Measurements from ENCODE around the gene GOLGA8Q. TPM values are rescaled to one million over a fixed set of nuclear protein-coding genes. Genes with fewer than 3 reads are reported as not detected.
"Not testable (repeated sequence)": the region's sequence is repeated elsewhere in the genome, so short reads cannot be mapped to it uniquely, and the experiment has no call there.

The GOLGA8Q gene, protein sequence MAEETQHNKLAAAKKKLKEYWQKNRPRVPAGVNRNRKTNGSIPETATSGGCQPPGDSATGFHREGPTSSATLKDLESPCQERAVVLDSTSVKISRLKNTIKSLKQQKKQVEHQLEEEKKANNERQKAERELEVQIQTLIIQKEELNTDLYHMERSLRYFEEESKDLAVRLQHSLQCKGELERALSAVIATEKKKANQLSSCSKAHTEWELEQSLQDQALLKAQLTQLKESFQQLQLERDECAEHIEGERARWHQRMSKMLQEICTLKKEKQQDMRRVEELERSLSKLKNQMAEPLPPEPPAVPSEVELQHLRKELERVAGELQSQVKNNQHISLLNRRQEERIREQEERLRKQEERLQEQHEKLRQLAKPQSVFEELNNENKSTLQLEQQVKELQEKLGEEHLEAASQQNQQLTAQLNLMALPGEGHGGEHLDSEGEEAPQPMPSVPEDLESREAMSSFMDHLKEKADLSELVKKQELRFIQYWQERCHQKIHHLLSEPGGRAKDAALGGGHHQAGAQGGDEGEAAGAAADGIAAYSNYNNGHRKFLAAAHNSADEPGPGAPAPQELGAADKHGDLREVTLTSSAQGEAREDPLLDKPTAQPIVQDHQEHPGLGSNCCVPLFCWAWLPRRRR
- not detected in 2 replicates for total RNA-seq (2014; rRNA removed; shearing (Covaris generic); ENCODE audit: low replicate concordance)

DNA sequence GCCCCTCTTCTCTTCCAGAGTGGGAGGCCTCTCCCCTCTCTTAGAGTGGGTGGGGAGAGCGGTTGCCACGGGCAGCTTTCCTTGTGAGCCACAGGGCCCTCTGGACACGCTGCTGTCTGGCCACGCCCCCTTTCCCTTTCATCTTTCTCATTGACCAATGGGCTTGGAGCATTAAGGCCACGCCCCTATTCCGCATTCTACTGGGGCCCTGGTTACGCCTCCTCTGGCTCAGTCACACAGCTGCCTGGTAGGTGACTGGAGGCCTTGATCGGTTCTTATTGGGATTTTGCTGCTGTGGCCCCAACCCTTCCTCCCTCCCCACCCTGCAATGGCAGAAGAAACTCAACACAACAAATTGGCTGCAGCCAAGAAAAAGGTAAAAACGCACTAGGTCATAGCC is at the start of gene GOLGA8Q:
Gene GOLGA8Q (plus strand): TSS at position 301 of the 400 bp plus-strand sequence. CDS start 28 bp downstream, at position 329.
- H3K36me3 ChIP-seq (ENCODE audit: insufficient read depth, low read length); H3K9me3 ChIP-seq (ENCODE audit: low read length); H3K79me2 ChIP-seq (ENCODE audit: low read length); H3K4me1 ChIP-seq (ENCODE audit: low read length); H3K27ac ChIP-seq (ENCODE audit: low read length); H3K9ac ChIP-seq (ENCODE audit: low read length); H4K20me1 ChIP-seq (ENCODE audit: insufficient read depth, low read depth, low read length); H3K27me3 ChIP-seq (ENCODE audit: low read length); H3K4me2 ChIP-seq (ENCODE audit: low read depth, low read length, poor library complexity, severe bottlenecking); H2AFZ ChIP-seq (ENCODE audit: low read length); H3K4me3 ChIP-seq (ENCODE audit: low read length); DNase-seq; H3K9me2 ChIP-seq (replicated peaks; ENCODE audit: insufficient read depth, low read length): not testable (repeated sequence)

DNA sequence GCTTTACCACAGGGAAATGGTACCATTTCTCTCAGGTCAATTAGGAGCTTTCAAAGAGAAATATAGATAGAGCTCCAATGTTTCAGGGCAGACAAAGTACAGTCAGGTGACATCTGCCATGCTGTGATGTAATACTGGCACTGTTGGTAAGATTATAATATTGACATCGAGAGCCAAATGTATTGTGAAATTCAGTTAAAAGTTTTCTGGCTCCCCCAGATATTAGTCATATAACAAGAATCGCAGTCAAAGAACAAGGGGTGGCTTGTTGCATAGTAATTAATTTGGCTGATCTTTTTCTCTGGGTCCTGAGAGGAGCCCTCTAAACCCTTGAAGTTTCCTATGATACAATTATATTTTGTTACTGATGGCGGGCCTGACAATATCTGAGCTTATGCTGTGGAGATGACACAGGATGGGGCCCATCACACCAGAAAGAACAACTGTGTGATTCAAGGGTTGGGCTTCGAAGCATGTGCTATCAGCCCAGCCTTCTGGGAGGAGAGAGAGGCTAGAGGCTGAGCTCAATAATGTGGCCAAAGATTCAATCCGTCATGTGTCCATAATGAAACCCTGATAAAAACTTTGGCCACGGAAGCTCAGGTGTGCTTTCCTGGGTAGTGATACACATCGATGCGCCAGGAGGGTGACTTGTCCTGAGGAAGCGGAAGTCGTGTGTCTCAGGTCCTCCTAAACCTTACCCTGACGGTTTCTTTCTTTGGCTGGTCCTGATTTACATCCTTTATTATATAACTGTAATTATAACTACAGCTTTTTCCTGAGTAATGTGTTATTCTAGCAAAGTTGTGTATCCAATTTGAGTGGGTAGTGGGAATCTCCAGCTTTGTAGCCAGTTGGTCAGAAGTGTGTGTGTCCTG is 48.7 kb upstream of the GOLGA8Q start:
- H4K20me1 ChIP-seq (ENCODE audit: insufficient read depth, low read depth, low read length); H3K9ac ChIP-seq (ENCODE audit: low read length); H3K9me3 ChIP-seq (ENCODE audit: low read length); H3K36me3 ChIP-seq (ENCODE audit: insufficient read depth, low read length); H3K4me1 ChIP-seq (ENCODE audit: low read length); H2AFZ ChIP-seq (ENCODE audit: low read length); H3K4me3 ChIP-seq (ENCODE audit: low read length); H3K4me2 ChIP-seq (ENCODE audit: low read depth, low read length, poor library complexity, severe bottlenecking); DNase-seq; H3K27me3 ChIP-seq (ENCODE audit: low read length); H3K9me2 ChIP-seq (replicated peaks; ENCODE audit: insufficient read depth, low read length); H3K79me2 ChIP-seq (ENCODE audit: low read length); H3K27ac ChIP-seq (ENCODE audit: low read length): not testable (repeated sequence)

DNA sequence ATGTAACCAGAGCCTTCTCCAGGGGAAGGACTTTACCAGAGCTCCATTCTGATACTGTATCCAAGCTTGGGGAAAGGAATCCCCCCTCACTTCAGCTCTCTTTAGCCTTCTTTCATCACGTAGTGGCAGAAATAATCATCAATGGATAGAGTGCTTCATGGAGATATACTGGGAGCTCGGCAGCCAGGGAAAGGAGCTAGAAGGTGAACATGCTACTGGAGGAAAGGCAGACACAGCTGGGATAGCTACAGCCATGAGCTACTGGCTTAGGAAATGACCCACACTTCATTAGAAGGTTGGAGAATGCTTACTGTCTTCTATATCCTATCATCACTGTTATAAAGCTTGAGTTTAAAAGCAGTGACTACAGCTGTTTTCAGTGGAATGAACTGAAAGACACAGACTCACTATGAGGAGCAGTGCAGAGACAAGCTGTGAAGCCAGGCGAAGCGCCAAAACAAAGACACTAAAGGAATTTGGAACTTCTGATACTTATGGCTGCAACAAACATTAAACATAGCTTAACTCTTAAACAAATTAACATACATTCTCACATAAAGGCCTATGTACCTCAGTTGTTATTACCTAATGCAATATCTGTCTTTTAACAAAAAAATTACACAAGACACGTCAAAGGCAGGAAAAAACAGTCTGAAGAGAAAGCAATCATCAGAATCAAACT is 47.5 kb upstream of the GOLGA8Q start:
- H3K27me3 ChIP-seq (ENCODE audit: low read length); H3K9me2 ChIP-seq (replicated peaks; ENCODE audit: insufficient read depth, low read length); H3K4me1 ChIP-seq (ENCODE audit: low read length); H3K4me3 ChIP-seq (ENCODE audit: low read length); H3K36me3 ChIP-seq (ENCODE audit: insufficient read depth, low read length); H3K9ac ChIP-seq (ENCODE audit: low read length); H2AFZ ChIP-seq (ENCODE audit: low read length); H3K9me3 ChIP-seq (ENCODE audit: low read length); H3K27ac ChIP-seq (ENCODE audit: low read length); H4K20me1 ChIP-seq (ENCODE audit: insufficient read depth, low read depth, low read length); H3K4me2 ChIP-seq (ENCODE audit: low read depth, low read length, poor library complexity, severe bottlenecking); H3K79me2 ChIP-seq (ENCODE audit: low read length): not testable (repeated sequence)
- DNase-seq: peak; percentile 16

DNA sequence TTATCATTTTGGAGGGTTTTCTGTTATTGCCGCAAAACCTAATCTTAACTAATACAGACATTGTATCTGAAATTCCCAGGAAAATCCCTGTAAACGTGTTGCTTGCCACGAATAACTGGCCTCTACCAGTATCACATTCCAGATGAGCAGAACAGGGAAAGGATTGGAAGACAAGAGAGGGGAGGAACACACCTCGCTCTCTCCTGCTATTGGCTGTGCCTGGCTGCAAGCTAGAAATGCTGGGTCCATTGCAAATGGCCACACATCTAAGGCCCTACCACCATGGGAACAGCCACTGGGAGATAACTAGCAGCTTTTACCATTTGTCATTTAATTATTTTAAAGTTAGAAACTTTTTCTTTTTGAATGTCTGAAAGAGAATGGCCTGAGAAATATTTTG is 37.3 kb upstream of the GOLGA8Q start:
- H3K27me3 ChIP-seq (ENCODE audit: low read length); H3K9me3 ChIP-seq (ENCODE audit: low read length); H3K4me3 ChIP-seq (ENCODE audit: low read length); H3K36me3 ChIP-seq (ENCODE audit: insufficient read depth, low read length); DNase-seq; H2AFZ ChIP-seq (ENCODE audit: low read length); H3K4me2 ChIP-seq (ENCODE audit: low read depth, low read length, poor library complexity, severe bottlenecking); H3K79me2 ChIP-seq (ENCODE audit: low read length); H3K4me1 ChIP-seq (ENCODE audit: low read length); H3K9me2 ChIP-seq (replicated peaks; ENCODE audit: insufficient read depth, low read length); H3K27ac ChIP-seq (ENCODE audit: low read length); H3K9ac ChIP-seq (ENCODE audit: low read length); H4K20me1 ChIP-seq (ENCODE audit: insufficient read depth, low read depth, low read length): not testable (repeated sequence)

DNA sequence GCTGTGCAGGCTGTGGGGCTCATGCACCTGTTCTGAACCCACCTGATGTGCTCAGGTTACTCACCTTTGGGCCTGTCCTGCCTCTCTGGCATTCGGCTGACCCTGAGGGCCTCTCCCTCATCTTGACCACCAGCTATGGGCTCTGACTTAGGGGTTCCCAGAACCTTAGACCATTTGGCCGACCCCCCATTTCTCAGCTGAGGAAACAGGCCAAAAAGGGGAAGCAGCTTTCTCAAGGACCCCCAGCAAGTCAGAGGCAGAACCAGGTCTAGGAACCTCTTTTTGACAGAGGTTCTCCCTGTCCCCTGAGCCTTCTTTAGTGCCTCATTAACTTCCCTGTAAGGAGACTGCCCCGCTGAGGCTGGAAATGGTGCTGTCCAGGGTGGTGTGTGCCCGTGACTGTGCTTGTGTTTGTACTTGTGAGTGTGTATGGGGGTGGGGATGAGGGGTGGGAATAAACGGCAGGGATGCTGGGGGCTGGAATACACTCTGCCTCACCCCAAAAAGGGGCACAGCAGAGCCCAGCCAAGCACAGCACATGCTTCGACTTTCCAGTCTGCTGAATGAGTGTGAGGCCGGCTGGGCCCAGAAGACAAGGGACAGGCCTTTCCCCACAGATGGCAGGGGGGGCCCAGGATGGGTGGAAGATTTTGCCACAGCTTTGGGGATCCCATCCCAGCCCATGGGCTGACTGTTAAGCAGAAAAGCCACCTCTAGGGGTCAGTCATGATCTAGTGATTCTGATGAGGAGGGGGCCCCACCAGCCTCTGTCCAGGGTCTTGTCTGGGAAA is 28.2 kb upstream of the GOLGA8Q start:
- H3K4me2 ChIP-seq (ENCODE audit: low read depth, low read length, poor library complexity, severe bottlenecking); H3K9ac ChIP-seq (ENCODE audit: low read length); H3K9me3 ChIP-seq (ENCODE audit: low read length); H3K79me2 ChIP-seq (ENCODE audit: low read length); H2AFZ ChIP-seq (ENCODE audit: low read length); H3K4me1 ChIP-seq (ENCODE audit: low read length); DNase-seq; H3K27ac ChIP-seq (ENCODE audit: low read length); H3K4me3 ChIP-seq (ENCODE audit: low read length); H3K36me3 ChIP-seq (ENCODE audit: insufficient read depth, low read length); H4K20me1 ChIP-seq (ENCODE audit: insufficient read depth, low read depth, low read length); H3K27me3 ChIP-seq (ENCODE audit: low read length); H3K9me2 ChIP-seq (replicated peaks; ENCODE audit: insufficient read depth, low read length): not testable (repeated sequence)

DNA sequence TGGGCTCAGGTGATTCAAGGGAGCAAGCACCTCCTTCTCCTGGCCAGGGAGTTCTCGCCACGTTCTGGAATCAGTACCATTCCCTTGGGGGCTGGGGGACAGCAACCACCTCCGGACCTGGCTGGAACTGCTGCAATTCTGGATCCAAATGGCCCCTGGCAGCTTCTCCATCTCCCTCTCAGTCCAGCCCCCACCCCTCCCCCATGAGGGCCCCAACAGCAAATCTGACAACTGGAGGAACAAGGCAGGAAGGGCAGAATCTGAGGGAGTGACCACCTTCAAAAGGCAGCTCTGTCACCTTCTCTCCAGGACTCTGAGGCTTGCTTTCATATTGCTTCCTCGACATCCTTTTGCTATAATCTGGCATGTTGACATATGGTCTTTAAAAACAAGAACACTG is 25.9 kb upstream of the GOLGA8Q start:
- H3K9me2 ChIP-seq (replicated peaks; ENCODE audit: insufficient read depth, low read length); H2AFZ ChIP-seq (ENCODE audit: low read length); H3K79me2 ChIP-seq (ENCODE audit: low read length); H3K4me2 ChIP-seq (ENCODE audit: low read depth, low read length, poor library complexity, severe bottlenecking); H3K27me3 ChIP-seq (ENCODE audit: low read length); H3K9ac ChIP-seq (ENCODE audit: low read length); H3K27ac ChIP-seq (ENCODE audit: low read length); H3K9me3 ChIP-seq (ENCODE audit: low read length); H3K4me3 ChIP-seq (ENCODE audit: low read length); H3K4me1 ChIP-seq (ENCODE audit: low read length); H4K20me1 ChIP-seq (ENCODE audit: insufficient read depth, low read depth, low read length); H3K36me3 ChIP-seq (ENCODE audit: insufficient read depth, low read length); DNase-seq: not testable (repeated sequence)

DNA sequence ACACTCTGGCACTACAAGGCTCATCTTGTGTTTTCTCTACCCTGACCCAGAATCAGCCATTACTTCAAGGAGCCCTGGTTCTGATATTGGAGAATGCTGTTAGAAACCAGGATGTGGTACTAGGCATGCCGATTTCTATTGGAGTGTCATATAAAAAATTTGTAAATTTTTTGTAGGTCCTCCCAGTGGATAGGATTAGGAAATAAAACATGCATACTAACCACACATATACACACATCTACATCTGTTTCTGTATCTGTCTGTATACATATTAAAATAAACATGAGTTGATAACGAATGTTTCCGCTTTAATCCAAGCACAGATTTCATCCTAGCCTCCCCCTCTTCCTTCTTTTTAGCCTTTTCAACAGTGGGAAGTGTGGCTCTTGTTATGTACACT is 22.8 kb upstream of the GOLGA8Q start:
- H4K20me1 ChIP-seq (ENCODE audit: insufficient read depth, low read depth, low read length); H3K79me2 ChIP-seq (ENCODE audit: low read length); H3K9me3 ChIP-seq (ENCODE audit: low read length); H3K27ac ChIP-seq (ENCODE audit: low read length); H3K9me2 ChIP-seq (replicated peaks; ENCODE audit: insufficient read depth, low read length); H3K36me3 ChIP-seq (ENCODE audit: insufficient read depth, low read length); H3K4me1 ChIP-seq (ENCODE audit: low read length); H3K27me3 ChIP-seq (ENCODE audit: low read length); H3K4me3 ChIP-seq (ENCODE audit: low read length); H3K9ac ChIP-seq (ENCODE audit: low read length); DNase-seq; H2AFZ ChIP-seq (ENCODE audit: low read length); H3K4me2 ChIP-seq (ENCODE audit: low read depth, low read length, poor library complexity, severe bottlenecking): not testable (repeated sequence)

Data from Karpas-422 (cell line).